Suppressor macrophage treated with lipopolysaccharide for 4 hours (primary cell): ENCODE measurements around the gene CDC42SE2.
A peak's percentile ranks its signal among the peaks of the same experiment; 100 is the strongest.
"Not testable (repeated sequence)": the region's sequence is repeated elsewhere in the genome, so short reads cannot be mapped to it uniquely, and the experiment has no call there.

Experiments
- DNase-seq: peaks from one replicate; pipeline ENCODE4 v3.0.0-alpha.2; 2020

CDC42SE2 gene

GRCh38 chr5:131396630-131397273 is 132.9 kb downstream of the CDC42SE2 start:
- DNase-seq = no peak

GRCh38 chr5:131399007-131399406 is 135.2 kb downstream of the CDC42SE2 start:
- not testable (repeated sequence) for DNase-seq

GRCh38 chr5:131400585-131400984 is 136.7 kb downstream of the CDC42SE2 start:
- no peak for DNase-seq

- no peak for DNase-seq
Measured at GRCh38 chr5:131405674-131406073, 141.8 kb downstream of the CDC42SE2 start.

- DNase-seq = no peak
Measured at GRCh38 chr5:131406076-131406475, 142.2 kb downstream of the CDC42SE2 start.

GRCh38 chr5:131406975-131407638 is 143.3 kb downstream of the CDC42SE2 start:
- DNase-seq = peak; percentile 36

GRCh38 chr5:131413605-131414559 is 150.0 kb downstream of the CDC42SE2 start:
- DNase-seq = no peak

- no peak for DNase-seq
Measured at GRCh38 chr5:131416729-131417128, 152.9 kb downstream of the CDC42SE2 start.

- DNase-seq = peak; percentile 82
Measured at GRCh38 chr5:131417240-131417869, 153.5 kb downstream of the CDC42SE2 start.

- no peak for DNase-seq
Measured at GRCh38 chr5:131418846-131419245, 155.0 kb downstream of the CDC42SE2 start.

- no peak for DNase-seq
Measured at GRCh38 chr5:131419877-131420276, 156.0 kb downstream of the CDC42SE2 start.

- DNase-seq = peak; percentile 11
Measured at GRCh38 chr5:131423056-131423455, 159.2 kb downstream of the CDC42SE2 start.

GRCh38 chr5:131426011-131426410 is 162.2 kb downstream of the CDC42SE2 start:
- DNase-seq = no peak

- no peak for DNase-seq
Measured at GRCh38 chr5:131430794-131431193, 166.9 kb downstream of the CDC42SE2 start.

- no peak for DNase-seq
Measured at GRCh38 chr5:131431794-131432193, 167.9 kb downstream of the CDC42SE2 start.

- no peak for DNase-seq
Measured at GRCh38 chr5:131433109-131433508, 169.3 kb downstream of the CDC42SE2 start.

GRCh38 chr5:131436081-131436480 is 172.2 kb downstream of the CDC42SE2 start:
- DNase-seq = no peak

GRCh38 chr5:131441184-131441583 is 177.3 kb downstream of the CDC42SE2 start:
- DNase-seq = no peak
